SK-N-SH treated with all-trans-retinoic acid at 6 μM for 48 hours (cell line): ENCODE results near the gene MAP3K20.

Experiments
- ATAC-seq: fragments of 200-7000 bp; cut with Tn5 transposase; 3 replicates; pipeline ENCODE4 v1.9.1; 2020; ENCODE audit warnings: mild to moderate bottlenecking, moderate library complexity
- ARNTL ChIP-seq: fragments of 450-650 bp; formaldehyde crosslinking; IDR thresholded peaks from 2 replicates; pipeline ENCODE4 v1.5.0; 2020; ENCODE audit warnings: low read depth, mild to moderate bottlenecking, moderate library complexity, borderline replicate concordance
- BACH2 ChIP-seq: fragments of 250-450 bp; sonication (Bioruptor Pico); IDR thresholded peaks from 2 replicates; pipeline ENCODE4 v1.9.0; 2021; ENCODE audit warnings: mild to moderate bottlenecking, borderline replicate concordance
- CSDC2 ChIP-seq: fragments of 250-450 bp; sonication (Bioruptor Pico); IDR thresholded peaks from 2 replicates; pipeline ENCODE4 v1.5.0; 2020; ENCODE audit warnings: mild to moderate bottlenecking, moderate library complexity
- ESRRG ChIP-seq: fragments of 250-450 bp; sonication (Bioruptor Pico); IDR thresholded peaks from 2 replicates; pipeline ENCODE4 v1.6.1; 2021; ENCODE audit warnings: mild to moderate bottlenecking
- GLIS3 ChIP-seq: fragments of 250-450 bp; sonication (Bioruptor Pico); IDR thresholded peaks from 2 replicates; pipeline ENCODE4 v1.5.0; 2020; ENCODE audit warnings: mild to moderate bottlenecking, moderate library complexity
- OSR1 ChIP-seq: fragments of 250-450 bp; sonication (Bioruptor Pico); IDR thresholded peaks from 2 replicates; pipeline ENCODE4 v1.8.0; 2022; ENCODE audit warnings: moderate library complexity, mild to moderate bottlenecking, inconsistent platforms
- PPARA ChIP-seq: fragments of 250-450 bp; sonication (Bioruptor Pico); IDR thresholded peaks from 2 replicates; pipeline ENCODE4 v1.5.0; 2020; ENCODE audit warnings: mild to moderate bottlenecking, borderline replicate concordance
- RARB ChIP-seq: fragments of 250-450 bp; sonication (Bioruptor Pico); IDR thresholded peaks from 2 replicates; pipeline ENCODE4 v1.8.0; 2021; ENCODE audit warnings: mild to moderate bottlenecking, moderate library complexity
- SNAI2 ChIP-seq: fragments of 250-450 bp; sonication (Bioruptor Pico); IDR thresholded peaks from 2 replicates; pipeline ENCODE4 v1.5.0; 2020; ENCODE audit warnings: mild to moderate bottlenecking, moderate library complexity
- TCF4 ChIP-seq: fragments of 250-450 bp; sonication (Bioruptor Pico); IDR thresholded peaks from 2 replicates; pipeline ENCODE4 v1.8.0; 2021; ENCODE audit warnings: mild to moderate bottlenecking, moderate library complexity, borderline replicate concordance
- TOX ChIP-seq: fragments of 250-450 bp; sonication (Bioruptor Pico); IDR thresholded peaks from 2 replicates; pipeline ENCODE4 v1.8.0; 2021; ENCODE audit warnings: mild to moderate bottlenecking, moderate library complexity, borderline replicate concordance
- ZC3H10 ChIP-seq: fragments of 250-450 bp; sonication (Bioruptor Pico); IDR thresholded peaks from 2 replicates; pipeline ENCODE4 v1.5.1; 2021; ENCODE audit warnings: mild to moderate bottlenecking, moderate library complexity
- ZFP3 ChIP-seq: fragments of 250-450 bp; sonication (Bioruptor Pico); IDR thresholded peaks from 2 replicates; pipeline ENCODE4 v1.5.0; 2020; ENCODE audit warnings: mild to moderate bottlenecking, moderate library complexity
- ZFP30 ChIP-seq: fragments of 450-650 bp; formaldehyde crosslinking; IDR thresholded peaks from 2 replicates; pipeline ENCODE4 v1.5.0; 2022; ENCODE audit warnings: mild to moderate bottlenecking, moderate library complexity
- ZNF70 ChIP-seq: fragments of 450-650 bp; formaldehyde crosslinking; IDR thresholded peaks from 2 replicates; pipeline ENCODE4 v1.5.0; 2020; ENCODE audit warnings: mild to moderate bottlenecking, moderate library complexity
- ZNF8 ChIP-seq: fragments of 450-650 bp; formaldehyde crosslinking; IDR thresholded peaks from 2 replicates; pipeline ENCODE4 v1.5.0; 2020; ENCODE audit warnings: mild to moderate bottlenecking, moderate library complexity
- TF ChIP-seq, protein P1 (sequence below): fragments of 250-450 bp; sonication (Bioruptor Pico); IDR thresholded peaks from 2 replicates; pipeline ENCODE4 v1.5.0; 2020; ENCODE audit warnings: mild to moderate bottlenecking, moderate library complexity
- TF ChIP-seq, protein P2 (sequence below): fragments of 250-450 bp; sonication (Bioruptor Pico); IDR thresholded peaks from 2 replicates; pipeline ENCODE4 v1.5.1; 2020; ENCODE audit warnings: low read depth, mild to moderate bottlenecking, moderate library complexity
- TF ChIP-seq, protein P3 (sequence below): fragments of 250-450 bp; sonication (Bioruptor Pico); IDR thresholded peaks from 2 replicates; pipeline ENCODE4 v1.8.0; 2020; ENCODE audit warnings: mild to moderate bottlenecking, moderate library complexity, borderline replicate concordance
- TF ChIP-seq, protein P4 (sequence below): fragments of 250-450 bp; sonication (Bioruptor Pico); IDR thresholded peaks from 2 replicates; pipeline ENCODE4 v1.5.1; 2021; ENCODE audit warnings: mild to moderate bottlenecking, moderate library complexity

The MAP3K20 gene

DNA sequence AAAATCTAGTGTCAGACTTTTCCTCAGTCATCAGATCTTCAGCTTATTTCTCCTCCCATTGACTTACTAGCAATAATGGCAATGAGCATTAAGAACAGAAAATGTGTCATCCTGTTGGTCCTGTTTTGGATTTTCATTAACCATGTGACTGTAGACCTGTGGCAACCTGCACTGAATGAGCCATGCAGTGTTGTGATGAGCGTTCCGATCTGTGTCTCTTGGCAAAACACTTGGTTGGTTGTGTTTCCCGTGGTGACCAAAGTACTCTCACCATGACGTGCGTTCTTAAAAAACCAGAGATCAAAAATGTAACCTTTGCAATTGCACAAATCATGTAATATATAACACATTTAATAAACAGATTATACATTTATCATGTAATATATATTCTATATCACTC, 138.6 kb downstream of the MAP3K20 start:
- no peak for TF ChIP-seq GLIS3 (CRISPR knock-in tag)
- no peak for ATAC-seq

DNA sequence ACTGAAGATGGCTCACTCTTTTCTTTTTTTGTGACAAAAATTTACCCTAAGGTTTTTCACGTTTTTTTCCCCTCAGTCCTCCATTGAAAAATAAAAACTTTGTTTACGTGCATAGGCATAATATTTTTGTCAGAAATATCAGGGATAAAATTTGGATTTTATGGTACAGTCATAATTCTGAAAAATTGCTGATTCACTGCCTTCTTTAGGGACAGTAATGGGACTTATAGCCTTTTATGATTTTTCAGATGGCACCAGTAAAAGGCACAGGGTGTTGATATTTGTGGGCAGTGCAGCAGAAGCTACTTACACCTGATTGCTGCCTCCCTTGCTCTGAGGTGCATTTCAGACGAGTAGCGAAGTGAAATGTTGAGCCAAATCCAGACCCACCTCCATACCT, 139.7 kb downstream of the MAP3K20 start:
- ATAC-seq = no peak
- TF ChIP-seq, protein P1, sequence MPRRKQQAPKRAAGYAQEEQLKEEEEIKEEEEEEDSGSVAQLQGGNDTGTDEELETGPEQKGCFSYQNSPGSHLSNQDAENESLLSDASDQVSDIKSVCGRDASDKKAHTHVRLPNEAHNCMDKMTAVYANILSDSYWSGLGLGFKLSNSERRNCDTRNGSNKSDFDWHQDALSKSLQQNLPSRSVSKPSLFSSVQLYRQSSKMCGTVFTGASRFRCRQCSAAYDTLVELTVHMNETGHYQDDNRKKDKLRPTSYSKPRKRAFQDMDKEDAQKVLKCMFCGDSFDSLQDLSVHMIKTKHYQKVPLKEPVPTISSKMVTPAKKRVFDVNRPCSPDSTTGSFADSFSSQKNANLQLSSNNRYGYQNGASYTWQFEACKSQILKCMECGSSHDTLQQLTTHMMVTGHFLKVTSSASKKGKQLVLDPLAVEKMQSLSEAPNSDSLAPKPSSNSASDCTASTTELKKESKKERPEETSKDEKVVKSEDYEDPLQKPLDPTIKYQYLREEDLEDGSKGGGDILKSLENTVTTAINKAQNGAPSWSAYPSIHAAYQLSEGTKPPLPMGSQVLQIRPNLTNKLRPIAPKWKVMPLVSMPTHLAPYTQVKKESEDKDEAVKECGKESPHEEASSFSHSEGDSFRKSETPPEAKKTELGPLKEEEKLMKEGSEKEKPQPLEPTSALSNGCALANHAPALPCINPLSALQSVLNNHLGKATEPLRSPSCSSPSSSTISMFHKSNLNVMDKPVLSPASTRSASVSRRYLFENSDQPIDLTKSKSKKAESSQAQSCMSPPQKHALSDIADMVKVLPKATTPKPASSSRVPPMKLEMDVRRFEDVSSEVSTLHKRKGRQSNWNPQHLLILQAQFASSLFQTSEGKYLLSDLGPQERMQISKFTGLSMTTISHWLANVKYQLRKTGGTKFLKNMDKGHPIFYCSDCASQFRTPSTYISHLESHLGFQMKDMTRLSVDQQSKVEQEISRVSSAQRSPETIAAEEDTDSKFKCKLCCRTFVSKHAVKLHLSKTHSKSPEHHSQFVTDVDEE (CRISPR knock-in tag) = no peak
- TF ChIP-seq, protein P2, sequence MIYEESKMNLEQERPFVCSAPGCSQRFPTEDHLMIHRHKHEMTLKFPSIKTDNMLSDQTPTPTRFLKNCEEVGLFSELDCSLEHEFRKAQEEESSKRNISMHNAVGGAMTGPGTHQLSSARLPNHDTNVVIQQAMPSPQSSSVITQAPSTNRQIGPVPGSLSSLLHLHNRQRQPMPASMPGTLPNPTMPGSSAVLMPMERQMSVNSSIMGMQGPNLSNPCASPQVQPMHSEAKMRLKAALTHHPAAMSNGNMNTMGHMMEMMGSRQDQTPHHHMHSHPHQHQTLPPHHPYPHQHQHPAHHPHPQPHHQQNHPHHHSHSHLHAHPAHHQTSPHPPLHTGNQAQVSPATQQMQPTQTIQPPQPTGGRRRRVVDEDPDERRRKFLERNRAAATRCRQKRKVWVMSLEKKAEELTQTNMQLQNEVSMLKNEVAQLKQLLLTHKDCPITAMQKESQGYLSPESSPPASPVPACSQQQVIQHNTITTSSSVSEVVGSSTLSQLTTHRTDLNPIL = no peak
- no peak for TF ChIP-seq BACH2
- no peak for TF ChIP-seq GLIS3 (CRISPR knock-in tag)
- TF ChIP-seq CSDC2 (CRISPR knock-in tag) = no peak
- TF ChIP-seq ZFP30 = no peak
- TF ChIP-seq TCF4 (CRISPR knock-in tag) = no peak
- TF ChIP-seq OSR1 = no peak
- TF ChIP-seq, all 23 proteins: peak for 0

DNA sequence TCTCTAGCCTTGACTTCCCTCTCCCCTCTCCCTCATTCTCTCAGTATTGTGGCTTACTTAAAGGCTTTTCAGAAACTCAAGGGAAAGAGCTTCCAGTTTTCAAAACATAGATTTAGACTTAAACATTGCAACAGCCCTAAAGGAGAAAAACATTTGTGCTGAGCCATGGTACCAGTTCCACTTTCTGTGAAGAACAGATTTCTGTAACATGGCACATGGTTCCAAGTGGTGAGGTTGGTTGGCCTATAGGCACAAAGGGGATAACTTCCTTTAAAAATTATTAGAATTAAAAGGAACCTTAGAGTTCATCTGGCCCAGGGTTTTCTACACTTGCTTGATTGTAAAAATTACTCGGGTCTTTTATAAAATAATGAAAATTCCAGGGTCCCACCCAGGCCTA, 140.4 kb downstream of the MAP3K20 start:
- TF ChIP-seq OSR1 (no peak), ZNF8 (CRISPR knock-in tag) (no peak), ESRRG (CRISPR knock-in tag) (no peak), TCF4 (CRISPR knock-in tag) (no peak), RARB (CRISPR knock-in tag) (no peak), PPARA (CRISPR knock-in tag) (no peak), SNAI2 (no peak), ZFP3 (CRISPR knock-in tag) (no peak)
- TF ChIP-seq, protein P3, sequence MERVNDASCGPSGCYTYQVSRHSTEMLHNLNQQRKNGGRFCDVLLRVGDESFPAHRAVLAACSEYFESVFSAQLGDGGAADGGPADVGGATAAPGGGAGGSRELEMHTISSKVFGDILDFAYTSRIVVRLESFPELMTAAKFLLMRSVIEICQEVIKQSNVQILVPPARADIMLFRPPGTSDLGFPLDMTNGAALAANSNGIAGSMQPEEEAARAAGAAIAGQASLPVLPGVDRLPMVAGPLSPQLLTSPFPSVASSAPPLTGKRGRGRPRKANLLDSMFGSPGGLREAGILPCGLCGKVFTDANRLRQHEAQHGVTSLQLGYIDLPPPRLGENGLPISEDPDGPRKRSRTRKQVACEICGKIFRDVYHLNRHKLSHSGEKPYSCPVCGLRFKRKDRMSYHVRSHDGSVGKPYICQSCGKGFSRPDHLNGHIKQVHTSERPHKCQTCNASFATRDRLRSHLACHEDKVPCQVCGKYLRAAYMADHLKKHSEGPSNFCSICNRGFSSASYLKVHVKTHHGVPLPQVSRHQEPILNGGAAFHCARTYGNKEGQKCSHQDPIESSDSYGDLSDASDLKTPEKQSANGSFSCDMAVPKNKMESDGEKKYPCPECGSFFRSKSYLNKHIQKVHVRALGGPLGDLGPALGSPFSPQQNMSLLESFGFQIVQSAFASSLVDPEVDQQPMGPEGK (CRISPR knock-in tag) = no peak

DNA sequence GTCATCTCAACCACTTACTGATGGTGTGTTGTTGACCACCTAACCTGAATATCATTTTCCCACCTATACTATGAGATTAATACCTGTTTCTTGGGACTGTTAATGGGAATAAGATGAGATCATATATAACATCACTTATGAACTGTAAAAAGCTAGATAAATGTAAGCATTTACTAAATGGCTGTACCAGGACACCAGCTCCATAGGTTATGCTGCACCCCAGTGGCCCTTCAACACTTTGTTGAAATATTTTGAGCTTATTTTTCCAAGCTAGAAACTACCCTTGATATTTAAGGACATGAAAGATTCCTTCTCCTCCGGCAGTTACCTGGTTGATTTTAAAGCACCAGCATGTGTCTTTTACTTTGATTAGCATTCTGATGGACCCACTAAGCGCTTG, 141.0 kb downstream of the MAP3K20 start:
- ATAC-seq = no peak
- TF ChIP-seq, protein P2 = no peak
- TF ChIP-seq, protein P4, sequence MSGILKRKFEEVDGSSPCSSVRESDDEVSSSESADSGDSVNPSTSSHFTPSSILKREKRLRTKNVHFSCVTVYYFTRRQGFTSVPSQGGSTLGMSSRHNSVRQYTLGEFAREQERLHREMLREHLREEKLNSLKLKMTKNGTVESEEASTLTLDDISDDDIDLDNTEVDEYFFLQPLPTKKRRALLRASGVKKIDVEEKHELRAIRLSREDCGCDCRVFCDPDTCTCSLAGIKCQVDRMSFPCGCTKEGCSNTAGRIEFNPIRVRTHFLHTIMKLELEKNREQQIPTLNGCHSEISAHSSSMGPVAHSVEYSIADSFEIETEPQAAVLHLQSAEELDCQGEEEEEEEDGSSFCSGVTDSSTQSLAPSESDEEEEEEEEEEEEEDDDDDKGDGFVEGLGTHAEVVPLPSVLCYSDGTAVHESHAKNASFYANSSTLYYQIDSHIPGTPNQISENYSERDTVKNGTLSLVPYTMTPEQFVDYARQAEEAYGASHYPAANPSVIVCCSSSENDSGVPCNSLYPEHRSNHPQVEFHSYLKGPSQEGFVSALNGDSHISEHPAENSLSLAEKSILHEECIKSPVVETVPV (CRISPR knock-in tag) = no peak
- TF ChIP-seq ZFP3 (CRISPR knock-in tag) (no peak), GLIS3 (CRISPR knock-in tag) (no peak), ZC3H10 (CRISPR knock-in tag) (no peak), TOX (CRISPR knock-in tag) (no peak), ARNTL (CRISPR knock-in tag) (no peak), ESRRG (CRISPR knock-in tag) (no peak), SNAI2 (no peak), ZNF70 (CRISPR knock-in tag) (no peak)
- TF ChIP-seq, protein P1 (CRISPR knock-in tag) = no peak
- TF ChIP-seq, protein P3 (CRISPR knock-in tag) = no peak
- TF ChIP-seq, all 23 proteins: peak for 0

More for the DNA sequence above, 140.4 kb downstream of the MAP3K20 start:
- ATAC-seq = no peak
